ENCODE results near the gene CYB561D2.
A peak's percentile ranks its signal among the peaks of the same experiment; 100 is the strongest.

CYB561D2 gene

GRCh38 chr3:50374363-50375257 is 23.9 kb downstream of the CYB561D2 start:
- DNase-seq (no peak), ATAC-seq (replicated peaks) (no peak)
- Mint-ChIP-seq H3K27me3 (peaks cover 21 to 24% of the 10 kb centered on the region in 2 donors), H3K4me3 (no peak overlapping the region), H3K9me3 (no peaks in the 10 kb centered on the region), H3K36me3 (no peaks in the 10 kb centered on the region), H3K27ac (no peak overlapping the region), H3K4me1 (peaks cover 3 to 7% of the 10 kb centered on the region in 2 donors)

GRCh38 chr3:50375258-50375931 is 24.7 kb downstream of the CYB561D2 start:
- Mint-ChIP-seq H3K9me3 (no peaks in the 10 kb centered on the region), H3K27me3 (peaks cover 25 to 26% of the 10 kb centered on the region in 2 donors), H3K27ac (no peak overlapping the region), H3K36me3 (no peaks in the 10 kb centered on the region), H3K4me1 (peaks cover 3 to 7% of the 10 kb centered on the region in 2 donors), H3K4me3 (no peak overlapping the region)
- ATAC-seq (replicated peaks) = peak in 1 of 2 donors; percentile 12
- no peak for DNase-seq

- H3K27me3 Mint-ChIP-seq = peaks cover 11 to 20% of the 10 kb centered on the region in 2 donors
- peaks cover 0 to 3% of the 10 kb centered on the region in 2 donors for H3K4me1 Mint-ChIP-seq
- ATAC-seq (replicated peaks) (no peak), DNase-seq (no peak)
- H3K36me3 Mint-ChIP-seq = no peaks in the 10 kb centered on the region
- H3K27ac Mint-ChIP-seq = no peak overlapping the region
- H3K4me3 Mint-ChIP-seq = no peak overlapping the region
- no peaks in the 10 kb centered on the region for H3K9me3 Mint-ChIP-seq
Observed at GRCh38 chr3:50378024-50378423, 27.4 kb downstream of the CYB561D2 start.

GRCh38 chr3:50378757-50379156 is 28.1 kb downstream of the CYB561D2 start:
- H3K27me3 Mint-ChIP-seq = peaks cover 5 to 14% of the 10 kb centered on the region in 2 donors
- ATAC-seq (replicated peaks) (no peak), DNase-seq (no peak)
- no peak overlapping the region for H3K27ac Mint-ChIP-seq
- no peak overlapping the region for H3K4me3 Mint-ChIP-seq
- H3K4me1 Mint-ChIP-seq = no peaks in the 10 kb centered on the region
- no peaks in the 10 kb centered on the region for H3K9me3 Mint-ChIP-seq
- no peaks in the 10 kb centered on the region for H3K36me3 Mint-ChIP-seq

GRCh38 chr3:50380405-50381085 is 29.9 kb downstream of the CYB561D2 start:
- Mint-ChIP-seq H3K27ac (no peak overlapping the region), H3K9me3 (no peaks in the 10 kb centered on the region), H3K4me3 (no peak overlapping the region), H3K4me1 (no peaks in the 10 kb centered on the region), H3K27me3 (peaks cover 4 to 22% of the 10 kb centered on the region in 2 donors), H3K36me3 (no peaks in the 10 kb centered on the region)
- ATAC-seq (replicated peaks) (no peak), DNase-seq (no peak)

GRCh38 chr3:50381383-50381782 is 30.7 kb downstream of the CYB561D2 start:
- Mint-ChIP-seq H3K27ac (no peak overlapping the region), H3K4me3 (no peak overlapping the region), H3K36me3 (no peaks in the 10 kb centered on the region), H3K27me3 (peaks cover 4 to 23% of the 10 kb centered on the region in 2 donors), H3K9me3 (no peaks in the 10 kb centered on the region), H3K4me1 (no peaks in the 10 kb centered on the region)
- no peak for DNase-seq
- no peak for ATAC-seq (replicated peaks)

- H3K4me1 Mint-ChIP-seq = no peaks in the 10 kb centered on the region
- no peak for DNase-seq
- H3K27ac Mint-ChIP-seq = no peak overlapping the region
- no peak overlapping the region for H3K4me3 Mint-ChIP-seq
- peaks cover 4 to 28% of the 10 kb centered on the region in 2 donors for H3K27me3 Mint-ChIP-seq
- ATAC-seq (replicated peaks) = no peak
- H3K36me3 Mint-ChIP-seq = no peaks in the 10 kb centered on the region
- no peaks in the 10 kb centered on the region for H3K9me3 Mint-ChIP-seq
Observed at GRCh38 chr3:50382722-50383121, 32.1 kb downstream of the CYB561D2 start.

GRCh38 chr3:50383750-50384149 is 33.1 kb downstream of the CYB561D2 start:
- Mint-ChIP-seq H3K9me3 (no peaks in the 10 kb centered on the region), H3K4me3 (no peak overlapping the region), H3K27me3 (peaks cover 4 to 22% of the 10 kb centered on the region in 2 donors), H3K27ac (no peak overlapping the region), H3K4me1 (no peaks in the 10 kb centered on the region), H3K36me3 (no peaks in the 10 kb centered on the region)
- ATAC-seq (replicated peaks) (no peak), DNase-seq (no peak)

GRCh38 chr3:50385754-50386153 is 35.1 kb downstream of the CYB561D2 start:
- ATAC-seq (replicated peaks) = no peak
- peaks cover 0 to 16% of the 10 kb centered on the region in 2 donors for H3K27me3 Mint-ChIP-seq
- no peak overlapping the region for H3K4me3 Mint-ChIP-seq
- H3K4me1 Mint-ChIP-seq = no peaks in the 10 kb centered on the region
- no peak for DNase-seq
- H3K36me3 Mint-ChIP-seq = no peaks in the 10 kb centered on the region
- H3K9me3 Mint-ChIP-seq = no peaks in the 10 kb centered on the region
- H3K27ac Mint-ChIP-seq = no peak overlapping the region

GRCh38 chr3:50388016-50388719 is 37.5 kb downstream of the CYB561D2 start:
- H3K9me3 Mint-ChIP-seq = no peaks in the 10 kb centered on the region
- peak; percentile 22 to 42 for ATAC-seq (replicated peaks)
- H3K4me1 Mint-ChIP-seq = peaks cover 0 to 6% of the 10 kb centered on the region in 2 donors
- no peak for DNase-seq
- H3K27me3 Mint-ChIP-seq = peaks cover 0 to 16% of the 10 kb centered on the region in 2 donors
- no peak overlapping the region for H3K27ac Mint-ChIP-seq
- no peak overlapping the region for H3K4me3 Mint-ChIP-seq
- H3K36me3 Mint-ChIP-seq = no peaks in the 10 kb centered on the region

GRCh38 chr3:50388720-50389413 is 38.2 kb downstream of the CYB561D2 start:
- H3K4me1 Mint-ChIP-seq = peaks cover 0 to 6% of the 10 kb centered on the region in 2 donors
- no peak for DNase-seq
- no peaks in the 10 kb centered on the region for H3K36me3 Mint-ChIP-seq
- H3K9me3 Mint-ChIP-seq = no peaks in the 10 kb centered on the region
- peaks cover 0 to 16% of the 10 kb centered on the region in 2 donors for H3K27me3 Mint-ChIP-seq
- no peak overlapping the region for H3K4me3 Mint-ChIP-seq
- ATAC-seq (replicated peaks) = no peak
- H3K27ac Mint-ChIP-seq = no peak overlapping the region

GRCh38 chr3:50389414-50389767 is 38.7 kb downstream of the CYB561D2 start:
- DNase-seq (no peak), ATAC-seq (replicated peaks) (no peak)
- Mint-ChIP-seq H3K36me3 (no peaks in the 10 kb centered on the region), H3K4me1 (peaks cover 0 to 6% of the 10 kb centered on the region in 2 donors), H3K9me3 (no peaks in the 10 kb centered on the region), H3K27me3 (peaks cover 0 to 19% of the 10 kb centered on the region in 2 donors), H3K27ac (no peak overlapping the region), H3K4me3 (no peak overlapping the region)

- ATAC-seq (replicated peaks) (no peak), DNase-seq (no peak)
- Mint-ChIP-seq H3K9me3 (no peaks in the 10 kb centered on the region), H3K27ac (no peak overlapping the region), H3K4me3 (no peak overlapping the region), H3K4me1 (peaks cover 0 to 6% of the 10 kb centered on the region in 2 donors), H3K27me3 (peaks cover 0 to 11% of the 10 kb centered on the region in 2 donors), H3K36me3 (no peaks in the 10 kb centered on the region)
Observed at GRCh38 chr3:50390508-50391224, 40.0 kb downstream of the CYB561D2 start.

Data from stimulated activated naive B cell treated with anti-CD40 and anti-IgM and Interleukin-4, amounts not matched to agents 10 μg/mL and 1 μg/mL and 100 μg/mL, for 72 hours (primary cell).